ENCODE measurements around the gene GPATCH4.
"Not testable (repeated sequence)": the region's sequence is repeated elsewhere in the genome, so short reads cannot be mapped to it uniquely, and the experiment has no call there.

The GPATCH4 gene

GRCh38 chr1:156574039-156574633 lies 27.1 kb downstream of the GPATCH4 start:
- DNase-seq (ENCODE audit: low read depth in 3 of 3), result no peak

- DNase-seq (ENCODE audit: low read depth in 3 of 3), result no peak
These were observed 28.6 kb downstream of the GPATCH4 start for GRCh38 chr1:156572663-156573018.

GRCh38 chr1:156571919-156572662 lies 29.2 kb downstream of the GPATCH4 start, which contains the start of gene IQGAP3:
IQGAP3 (minus strand) TSS chr1:156572565; CDS start chr1:156572529, 36 bp downstream.
- DNase-seq (ENCODE audit: low read depth in 3 of 3), result peak; percentile 56 to 67 (median 60)

GRCh38 chr1:156571261-156571852 lies 29.9 kb downstream of the GPATCH4 start:
- no peak for DNase-seq (ENCODE audit: low read depth in 3 of 3)

- no peak for DNase-seq (ENCODE audit: low read depth in 3 of 3)
These were observed 34.8 kb downstream of the GPATCH4 start for GRCh38 chr1:156566436-156566835.

- DNase-seq (ENCODE audit: low read depth in 3 of 3), result no peak
These were observed 35.8 kb downstream of the GPATCH4 start for GRCh38 chr1:156565519-156565918.

- no peak for DNase-seq (ENCODE audit: low read depth in 3 of 3)
These were observed 40.6 kb downstream of the GPATCH4 start for GRCh38 chr1:156560585-156561163.

GRCh38 chr1:156559797-156560385 lies 41.4 kb downstream of the GPATCH4 start:
- no peak for DNase-seq (ENCODE audit: low read depth in 3 of 3)

- DNase-seq (ENCODE audit: low read depth in 3 of 3), result no peak
These were observed 42.0 kb downstream of the GPATCH4 start for GRCh38 chr1:156559086-156559796.

GRCh38 chr1:156556354-156556753 lies 44.9 kb downstream of the GPATCH4 start:
- DNase-seq (ENCODE audit: low read depth in 3 of 3), result no peak

GRCh38 chr1:156555715-156556114 lies 45.6 kb downstream of the GPATCH4 start:
- DNase-seq (ENCODE audit: low read depth in 3 of 3), result no peak

- no peak for DNase-seq (ENCODE audit: low read depth in 3 of 3)
These were observed 46.3 kb downstream of the GPATCH4 start for GRCh38 chr1:156554971-156555370.

- no peak for DNase-seq (ENCODE audit: low read depth in 3 of 3)
These were observed 47.3 kb downstream of the GPATCH4 start for GRCh38 chr1:156553860-156554485.

GRCh38 chr1:156552937-156553336 lies 48.3 kb downstream of the GPATCH4 start:
- DNase-seq (ENCODE audit: low read depth in 3 of 3), result not testable (repeated sequence)

- DNase-seq (ENCODE audit: low read depth in 3 of 3), result no peak
These were observed 48.8 kb downstream of the GPATCH4 start for GRCh38 chr1:156552518-156552917.

- no peak for DNase-seq (ENCODE audit: low read depth in 3 of 3)
These were observed 49.4 kb downstream of the GPATCH4 start for GRCh38 chr1:156551869-156552268.

- no peak for DNase-seq (ENCODE audit: low read depth in 3 of 3)
These were observed 50.1 kb downstream of the GPATCH4 start for GRCh38 chr1:156551066-156551643.

- DNase-seq (ENCODE audit: low read depth in 3 of 3), result no peak
These were observed 50.9 kb downstream of the GPATCH4 start for GRCh38 chr1:156550346-156550745.

GRCh38 chr1:156549831-156550230 lies 51.4 kb downstream of the GPATCH4 start:
- no peak for DNase-seq (ENCODE audit: low read depth in 3 of 3)

GRCh38 chr1:156549390-156549789 lies 51.9 kb downstream of the GPATCH4 start:
- DNase-seq (ENCODE audit: low read depth in 3 of 3), result no peak

GRCh38 chr1:156547982-156548381 lies 53.3 kb downstream of the GPATCH4 start:
- no peak for DNase-seq (ENCODE audit: low read depth in 3 of 3)
